HG03571 (cell line): Measurements from ENCODE around the gene RFC5.
"Not testable (repeated sequence)": the region's sequence is repeated elsewhere in the genome, so short reads cannot be mapped to it uniquely, and the experiment has no call there.

Experiments used
- ATAC-seq: cut with Tn5 transposase; IDR thresholded peaks from one replicate; pipeline ENCODE4 v1.9.1; 2021; ENCODE audit not compliant: unreplicated experiment

The RFC5 gene, protein sequence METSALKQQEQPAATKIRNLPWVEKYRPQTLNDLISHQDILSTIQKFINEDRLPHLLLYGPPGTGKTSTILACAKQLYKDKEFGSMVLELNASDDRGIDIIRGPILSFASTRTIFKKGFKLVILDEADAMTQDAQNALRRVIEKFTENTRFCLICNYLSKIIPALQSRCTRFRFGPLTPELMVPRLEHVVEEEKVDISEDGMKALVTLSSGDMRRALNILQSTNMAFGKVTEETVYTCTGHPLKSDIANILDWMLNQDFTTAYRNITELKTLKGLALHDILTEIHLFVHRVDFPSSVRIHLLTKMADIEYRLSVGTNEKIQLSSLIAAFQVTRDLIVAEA

DNA sequence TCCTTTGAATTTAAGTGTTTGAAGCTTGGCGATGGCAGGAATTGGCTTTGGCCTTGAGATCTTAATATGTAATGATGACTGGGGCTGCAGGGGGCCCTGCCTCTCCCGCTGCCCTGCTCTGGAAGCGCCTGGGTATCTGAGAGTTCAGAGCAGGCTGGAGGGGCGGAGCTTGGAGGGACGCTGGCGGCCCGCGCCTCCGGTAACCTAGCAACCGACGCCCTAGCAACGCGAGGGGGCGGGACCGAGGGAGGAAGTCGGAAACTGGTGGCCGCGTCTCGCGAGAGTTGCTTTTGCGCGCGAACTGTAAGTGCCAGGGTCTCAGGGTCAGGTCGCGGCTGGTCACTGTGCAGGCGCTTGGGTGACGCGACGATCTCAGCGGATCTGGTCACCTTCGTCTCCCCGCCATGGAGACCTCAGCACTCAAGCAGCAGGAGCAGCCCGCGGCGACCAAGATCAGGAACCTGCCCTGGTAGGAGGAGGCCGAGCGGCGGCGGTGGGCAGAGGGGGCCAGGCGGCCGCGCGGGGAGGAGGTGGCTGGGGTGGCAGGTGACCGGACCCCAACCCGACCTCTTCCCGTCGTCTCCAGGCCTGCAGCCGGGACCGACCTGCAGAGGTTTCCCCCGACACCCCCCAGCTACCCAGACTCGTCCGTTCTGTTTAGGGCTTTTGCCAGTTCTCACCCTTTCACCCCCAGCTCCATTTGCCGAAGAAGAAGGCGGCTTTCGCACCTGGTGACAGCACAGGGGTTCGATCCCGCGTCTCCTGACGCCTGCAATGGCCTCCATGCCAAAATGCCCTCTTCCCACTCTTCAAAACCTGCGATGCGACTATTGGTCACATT is at the start of gene RFC5:
RFC5 (plus strand) TSS at position 280 of the 841 bp plus-strand sequence; CDS start at position 405, 125 bp downstream.
- peak; percentile 98 for ATAC-seq

DNA sequence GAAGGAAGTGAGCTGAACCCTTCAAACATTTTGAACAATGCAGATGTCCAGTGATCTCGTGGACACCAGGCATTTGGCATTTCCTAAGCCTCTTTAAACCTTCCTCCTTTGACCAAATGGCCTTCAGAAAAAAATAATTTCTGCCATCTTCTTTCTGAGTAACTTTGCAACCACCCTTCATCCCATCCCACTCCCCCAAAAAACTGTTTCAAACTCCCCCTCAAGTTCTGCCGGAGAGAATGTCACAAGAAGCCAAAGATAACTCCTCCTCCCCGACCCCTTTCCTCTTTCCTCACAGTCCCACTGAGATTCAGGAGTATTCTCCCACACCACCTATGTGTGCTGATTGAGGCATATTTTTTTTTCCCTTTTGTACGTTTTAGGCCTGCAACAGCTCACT is 49.5 kb upstream of the RFC5 start:
- ATAC-seq, result no peak

DNA sequence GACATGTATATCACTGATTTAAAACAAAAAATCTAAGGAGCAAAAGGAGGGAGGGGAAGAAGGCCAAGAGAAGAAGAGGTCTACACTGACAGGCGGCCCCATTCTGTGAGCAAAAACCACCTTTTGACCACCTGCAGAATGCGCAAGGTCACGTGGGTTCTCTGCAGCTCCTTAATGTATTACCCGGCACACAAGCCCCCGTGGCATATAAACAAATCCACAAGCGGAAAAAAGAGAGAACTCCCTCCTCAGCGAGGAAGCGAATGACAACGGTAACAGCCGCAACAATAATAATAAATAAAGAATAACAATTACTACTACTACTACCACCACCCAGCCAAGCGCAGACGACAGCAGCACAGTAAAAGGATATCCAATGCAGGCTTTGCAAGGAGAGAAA is 49.0 kb upstream of the RFC5 start:
- ATAC-seq, result no peak

DNA sequence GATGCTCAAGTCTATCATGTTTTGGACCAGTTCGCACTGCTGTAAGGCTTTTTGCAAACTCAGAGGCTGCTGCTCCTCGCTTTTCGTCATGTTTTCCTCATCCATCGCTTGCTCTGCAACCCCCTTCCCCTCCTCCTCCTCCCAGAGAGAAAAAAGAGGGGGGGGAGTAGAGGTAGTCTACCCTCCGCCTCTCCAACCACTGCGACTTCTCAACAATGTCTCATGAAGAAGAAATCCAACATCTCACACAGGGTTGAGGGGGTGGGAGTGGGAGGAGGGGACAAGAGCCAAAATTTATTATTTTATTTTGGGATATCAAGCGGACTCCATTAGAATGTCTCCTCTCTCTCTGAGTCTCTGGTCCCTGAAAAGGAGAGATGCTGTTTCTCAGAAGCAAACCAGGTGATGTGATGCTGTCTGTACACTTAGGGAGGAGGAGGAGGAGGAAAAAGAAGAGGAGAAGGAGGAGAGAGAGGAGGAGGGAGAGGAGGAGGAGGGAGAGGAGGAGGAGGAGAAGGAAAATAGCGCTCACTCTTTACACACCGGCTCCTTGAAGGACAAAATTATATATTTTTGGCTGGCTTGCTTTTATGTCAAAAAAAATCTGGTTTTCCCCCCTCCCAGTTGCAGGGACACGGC is 48.2 kb upstream of the RFC5 start:
- no peak for ATAC-seq

DNA sequence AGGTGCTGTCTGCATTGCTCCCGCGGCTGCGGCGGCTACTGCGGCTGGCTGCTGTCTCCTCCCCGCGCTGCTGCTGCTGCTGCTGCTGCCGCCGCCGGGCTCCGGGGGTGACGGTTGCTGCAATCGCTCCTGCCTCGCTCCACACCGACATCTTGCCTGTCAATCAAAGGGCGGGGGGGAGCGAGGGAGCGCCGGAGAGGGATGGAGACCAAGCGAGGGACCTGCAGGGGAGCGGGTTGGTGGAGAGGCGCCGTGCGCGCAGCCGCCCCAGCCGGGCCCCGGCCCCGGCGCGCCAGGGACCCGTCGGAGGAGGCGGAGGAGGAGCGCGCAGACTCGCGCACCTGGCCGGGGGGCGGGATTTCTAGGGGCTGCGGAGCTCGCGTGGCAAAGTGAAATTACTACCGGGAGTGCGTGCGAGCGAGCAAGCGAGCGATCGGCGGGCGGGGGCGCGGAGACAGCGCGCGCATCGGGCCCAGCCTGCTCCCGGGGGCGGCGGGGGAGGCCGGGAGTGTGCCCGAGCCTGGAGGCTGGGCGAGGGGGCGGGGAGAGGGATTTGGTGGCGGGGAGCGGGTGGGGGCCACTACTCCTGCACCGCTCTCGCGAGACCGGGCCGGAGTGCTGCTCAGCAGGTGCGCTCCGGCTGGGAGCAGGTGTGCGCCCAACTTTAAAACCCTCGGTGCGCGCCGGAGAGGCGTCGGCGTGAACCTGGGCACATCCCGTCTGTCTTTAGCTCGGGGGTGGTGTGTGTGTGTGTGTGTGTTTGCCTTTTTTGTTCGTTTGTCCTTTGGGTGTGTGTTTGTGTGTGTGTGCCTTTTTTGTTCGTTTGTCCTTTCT is 47.5 kb upstream of the RFC5 start, which contains the start of gene KSR2:
KSR2 (minus strand) TSS at position 165 of the 834 bp plus-strand sequence. CDS start 735 bp downstream, outside the sequence.
- peak; percentile 75 for ATAC-seq

DNA sequence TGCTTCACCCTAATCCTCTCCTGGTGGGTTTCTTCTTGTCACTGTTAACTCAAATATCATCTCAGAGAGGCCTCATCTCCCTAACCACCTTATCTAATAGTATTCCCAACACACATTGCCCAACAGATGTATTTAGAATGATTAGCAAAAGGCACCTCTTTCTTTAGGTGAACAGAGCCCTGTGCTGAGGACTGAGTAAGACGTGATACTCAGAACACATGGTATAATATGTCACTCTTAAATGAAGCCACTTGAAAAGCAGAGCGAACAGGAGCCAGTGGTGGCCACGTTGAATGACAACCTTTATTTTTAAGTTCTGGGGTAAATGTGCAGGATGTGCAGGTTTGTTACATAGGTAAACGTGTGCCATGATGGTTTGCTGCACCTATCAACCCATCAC is 46.2 kb upstream of the RFC5 start:
- ATAC-seq, result no peak

DNA sequence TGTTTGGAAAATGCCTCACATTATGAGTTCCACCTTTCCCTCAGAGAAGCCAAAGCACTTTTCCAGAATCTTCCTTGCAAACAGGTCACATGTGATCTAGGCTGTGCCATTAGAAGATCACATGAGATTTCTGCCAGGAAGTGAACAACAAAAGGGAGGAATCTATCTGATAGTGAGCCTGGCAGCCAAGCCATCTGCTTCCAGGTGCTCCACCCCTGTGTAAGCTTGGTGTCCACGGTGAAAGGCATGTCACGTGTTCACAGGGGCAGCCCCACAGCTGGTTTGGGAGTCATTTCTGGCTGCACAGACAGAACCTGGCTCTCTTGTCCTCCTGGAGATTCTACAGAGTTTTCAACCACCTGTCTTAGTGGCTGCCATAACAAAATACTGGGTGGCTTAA is 44.2 kb upstream of the RFC5 start:
- ATAC-seq, result no peak

DNA sequence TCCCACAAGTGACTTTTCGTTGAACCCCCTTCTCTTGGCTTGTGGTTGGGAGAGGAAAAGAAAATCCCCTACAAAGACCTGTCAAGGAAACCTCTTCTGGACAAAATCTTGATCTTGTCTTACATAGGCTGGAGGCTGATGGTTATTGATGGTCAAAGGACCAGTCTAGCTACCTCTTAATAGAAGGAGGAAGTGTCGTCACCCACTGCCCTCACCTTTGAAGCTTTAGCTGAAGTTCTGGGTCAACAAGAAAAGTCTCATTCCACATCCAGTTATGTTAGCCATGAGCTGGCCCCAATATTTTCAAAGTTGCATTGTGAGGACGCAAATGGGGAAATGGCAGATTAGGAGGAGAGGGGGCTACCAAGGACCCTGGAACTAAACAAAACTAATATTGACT is 41.5 kb upstream of the RFC5 start:
- no peak for ATAC-seq

DNA sequence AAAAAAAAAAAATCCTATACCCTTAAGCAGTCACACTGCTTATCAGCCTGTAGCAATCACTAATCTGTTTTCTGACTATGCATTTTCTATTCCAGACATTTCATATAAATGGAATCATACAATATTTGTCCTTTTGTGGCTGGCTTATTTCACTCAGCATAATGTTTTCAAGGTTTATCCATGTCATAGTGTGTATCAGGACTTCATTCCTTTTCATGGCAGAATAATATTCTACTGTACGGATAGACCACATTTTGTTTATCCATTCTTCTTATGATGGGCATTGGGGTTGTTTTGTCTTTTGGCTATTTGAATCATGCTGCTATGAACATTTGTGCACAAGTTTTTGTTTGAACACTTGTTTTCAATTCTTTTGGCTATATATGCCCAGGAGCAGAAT is 39.1 kb upstream of the RFC5 start:
- ATAC-seq, result no peak

DNA sequence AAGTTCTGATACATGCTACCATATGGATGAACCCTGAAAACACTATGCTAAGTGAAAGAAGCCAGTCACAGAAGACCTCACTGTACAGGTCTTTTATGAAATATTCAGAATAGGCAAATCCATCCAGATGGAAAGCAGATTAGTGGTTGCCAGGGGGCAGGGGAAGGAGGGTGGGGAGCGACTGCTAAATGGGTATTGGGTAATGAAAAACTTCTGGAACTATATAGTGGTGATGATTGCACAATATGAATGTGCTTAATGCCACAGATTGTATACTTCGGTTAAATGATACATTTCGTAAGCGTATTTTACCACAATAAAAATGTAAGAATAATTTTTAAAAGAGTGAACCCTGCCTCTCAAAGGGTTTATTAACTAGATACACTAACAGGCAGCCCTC is 35.9 kb upstream of the RFC5 start:
- no peak for ATAC-seq

DNA sequence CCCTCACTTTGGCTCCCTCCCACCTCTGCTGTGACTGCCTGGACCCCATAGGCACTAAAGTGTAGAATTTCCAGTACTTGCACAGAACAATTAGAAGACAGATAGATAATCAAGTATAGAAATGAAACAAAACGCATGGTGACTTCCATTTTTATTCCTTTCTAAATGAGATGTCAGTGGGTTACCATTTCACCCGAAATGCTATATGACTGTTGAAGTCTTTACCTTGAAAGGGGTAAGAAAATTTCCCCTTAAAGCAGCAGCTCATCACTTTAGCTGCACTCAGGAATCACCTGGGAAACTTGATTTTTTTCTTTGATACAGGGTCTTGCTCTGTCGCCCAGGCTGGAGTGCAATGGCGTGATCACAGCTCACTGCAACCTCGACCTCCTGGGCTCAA is 35.2 kb upstream of the RFC5 start:
- ATAC-seq, result no peak

DNA sequence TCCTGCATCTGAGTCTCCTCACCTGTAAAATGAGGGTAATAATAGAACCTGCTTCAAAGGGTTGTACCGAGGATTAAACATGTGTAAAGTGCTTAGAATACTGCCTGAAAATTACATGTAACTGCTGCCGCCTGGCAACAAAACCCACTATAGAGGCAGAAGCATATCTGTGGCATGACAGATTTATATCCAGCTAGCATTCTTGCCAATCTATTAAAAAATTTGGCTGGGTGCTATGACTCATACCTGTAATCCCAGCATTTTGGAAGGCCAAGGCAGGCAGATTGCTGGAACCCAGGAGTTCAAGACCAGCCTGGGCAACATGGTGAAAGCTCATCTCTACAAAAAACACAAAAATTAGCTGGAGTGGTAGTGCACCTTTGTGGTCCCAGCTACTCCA is 31.3 kb upstream of the RFC5 start:
- ATAC-seq, result no peak

DNA sequence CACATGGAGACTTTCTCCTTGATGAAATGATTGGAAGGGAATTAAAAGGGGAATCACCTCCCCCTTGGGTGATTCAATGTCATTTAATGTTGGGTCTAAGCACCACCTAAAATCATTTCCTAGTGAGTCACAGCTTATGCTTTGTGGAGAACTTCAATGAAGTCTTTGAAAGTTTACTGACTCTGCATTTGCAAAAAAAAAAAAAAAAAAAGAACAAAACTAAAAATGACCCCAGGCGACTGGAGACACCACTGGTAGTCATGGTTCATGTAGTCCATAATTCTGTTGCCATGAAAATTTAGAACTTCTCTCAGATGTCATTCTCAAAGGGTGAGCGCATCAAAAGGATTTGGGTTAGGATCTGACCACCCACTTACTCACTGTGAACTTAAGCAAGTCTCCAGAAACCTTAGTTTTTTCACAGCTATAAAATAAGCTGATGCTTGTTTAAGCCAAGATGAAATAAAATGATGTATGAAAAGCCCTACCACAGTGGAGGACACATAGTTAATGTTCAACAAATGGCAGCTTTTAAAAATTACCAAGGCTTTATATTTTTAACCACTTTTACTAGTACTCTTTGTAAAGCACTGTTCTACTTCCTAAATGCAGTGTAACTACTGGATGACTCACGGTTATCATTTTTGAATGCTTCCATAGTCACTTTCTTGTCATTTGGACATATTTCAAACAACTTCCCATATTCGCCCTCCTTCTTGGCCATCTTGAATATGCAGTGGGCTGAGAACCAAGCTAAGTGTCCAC is 29.6 kb upstream of the RFC5 start:
- no peak for ATAC-seq

DNA sequence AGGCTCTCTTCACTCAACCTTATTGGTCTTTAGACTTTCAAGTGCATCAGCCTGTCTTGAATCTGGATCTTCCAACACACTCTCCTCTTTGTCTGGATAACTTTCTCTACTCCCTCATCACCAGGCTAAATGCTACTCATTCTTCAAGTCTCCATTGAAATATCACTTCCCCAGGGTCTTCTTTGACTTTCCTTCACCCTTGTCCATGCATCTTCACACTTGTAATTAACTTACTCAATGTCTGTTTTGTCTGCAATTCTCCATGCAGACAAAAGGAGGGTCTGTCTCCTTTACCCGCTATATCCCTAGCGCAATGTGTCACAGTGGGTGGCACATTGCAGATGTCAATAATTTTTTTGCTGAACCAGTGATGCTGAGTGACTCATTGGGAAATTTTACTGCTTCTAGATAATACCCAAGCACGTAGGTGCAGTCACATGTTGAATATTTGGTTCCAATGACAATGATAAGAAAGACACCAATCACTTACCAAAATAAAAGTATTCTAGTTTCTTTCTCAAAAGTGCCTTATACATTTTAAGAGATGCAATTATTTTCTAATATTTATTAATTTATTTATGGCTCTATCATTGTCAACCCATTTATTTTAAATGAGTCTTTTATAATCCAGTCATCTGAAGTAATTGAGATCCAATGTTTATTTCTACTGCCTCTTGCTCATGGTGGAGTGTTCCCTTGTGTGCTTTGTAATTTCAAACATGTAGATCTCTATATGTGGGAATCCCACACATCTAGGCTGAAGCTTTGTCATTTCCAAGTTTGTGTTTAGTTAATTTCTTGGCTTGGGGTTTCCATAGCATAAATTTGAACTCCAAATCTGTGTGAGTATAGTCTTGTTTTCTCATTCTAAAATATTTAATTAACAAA is 21.7 kb upstream of the RFC5 start:
- ATAC-seq, result no peak

DNA sequence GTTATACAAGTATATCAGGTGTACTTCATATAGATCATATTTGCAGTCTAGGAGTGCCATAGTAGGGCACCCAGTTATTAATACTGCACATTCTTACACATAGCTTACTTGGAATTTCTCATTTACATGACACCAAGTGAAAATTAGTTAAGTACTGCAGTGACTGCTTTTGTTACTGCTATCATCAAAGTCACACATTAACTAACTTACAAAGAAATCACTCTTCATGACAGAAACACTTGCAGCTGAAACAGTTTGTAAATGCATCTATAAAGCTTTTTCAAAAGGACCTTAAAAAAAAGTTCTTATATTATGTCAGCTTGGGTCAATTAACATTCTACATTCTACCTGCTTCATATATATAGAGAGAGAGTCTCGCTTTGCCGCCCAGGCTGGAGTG is 17.8 kb upstream of the RFC5 start:
- ATAC-seq, result no peak

DNA sequence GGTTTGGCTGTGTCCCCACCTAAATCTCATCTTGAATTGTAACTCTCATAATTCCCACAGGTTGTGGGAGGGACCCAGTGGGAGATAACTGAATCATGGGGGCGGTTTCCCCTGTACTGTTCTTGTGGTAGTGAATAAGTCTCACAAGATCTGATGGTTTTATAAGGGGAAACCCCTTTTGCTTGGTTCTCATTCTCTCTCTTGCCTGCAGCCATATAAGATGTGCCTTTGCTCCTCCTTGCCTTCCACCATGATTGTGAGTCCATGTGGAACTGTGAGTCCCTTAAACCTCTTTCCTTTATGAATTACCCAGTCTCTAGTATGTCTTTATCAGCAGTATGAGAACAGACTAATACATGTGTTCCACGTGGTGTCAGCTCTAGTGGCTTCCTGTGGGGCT is 16.7 kb upstream of the RFC5 start:
- ATAC-seq, result not testable (repeated sequence)

DNA sequence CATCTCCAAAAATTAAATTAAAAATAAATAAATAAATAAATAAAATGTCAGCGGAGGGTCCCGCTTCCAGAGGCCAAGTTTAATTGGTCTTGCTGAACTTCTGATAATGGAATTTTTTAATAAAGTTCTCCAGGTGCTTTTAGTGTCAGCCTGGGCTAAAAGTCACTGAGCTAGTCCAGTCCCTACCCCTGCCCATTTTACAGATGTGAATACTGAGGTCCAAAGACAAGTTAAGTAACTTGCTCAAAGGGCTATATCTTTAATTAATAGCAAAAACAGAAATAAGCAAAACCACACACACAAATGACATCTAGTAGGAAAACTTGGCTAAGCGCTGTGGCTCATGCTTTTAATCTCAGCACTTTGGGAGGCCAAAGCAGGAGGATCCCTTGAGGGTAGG is 5.6 kb upstream of the RFC5 start:
- no peak for ATAC-seq

DNA sequence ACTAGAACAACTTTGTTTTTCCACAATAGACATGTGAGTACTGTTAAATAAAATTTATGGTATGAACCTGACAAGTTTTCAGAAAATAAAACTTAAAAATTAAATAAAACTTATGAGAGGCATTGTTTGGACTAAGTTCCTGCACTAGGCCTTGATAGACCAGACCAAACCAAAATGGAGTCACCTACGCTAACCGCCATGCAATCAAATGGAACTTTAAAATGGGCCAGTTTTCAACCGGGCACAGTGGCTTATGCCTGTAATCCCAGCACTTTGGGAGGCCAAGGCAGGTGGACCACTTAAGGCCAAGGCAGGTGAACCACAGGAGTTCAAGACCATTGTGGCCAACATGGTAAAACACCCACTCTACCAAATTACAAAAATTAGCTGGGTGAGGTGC is 5.1 kb upstream of the RFC5 start:
- ATAC-seq, result no peak

DNA sequence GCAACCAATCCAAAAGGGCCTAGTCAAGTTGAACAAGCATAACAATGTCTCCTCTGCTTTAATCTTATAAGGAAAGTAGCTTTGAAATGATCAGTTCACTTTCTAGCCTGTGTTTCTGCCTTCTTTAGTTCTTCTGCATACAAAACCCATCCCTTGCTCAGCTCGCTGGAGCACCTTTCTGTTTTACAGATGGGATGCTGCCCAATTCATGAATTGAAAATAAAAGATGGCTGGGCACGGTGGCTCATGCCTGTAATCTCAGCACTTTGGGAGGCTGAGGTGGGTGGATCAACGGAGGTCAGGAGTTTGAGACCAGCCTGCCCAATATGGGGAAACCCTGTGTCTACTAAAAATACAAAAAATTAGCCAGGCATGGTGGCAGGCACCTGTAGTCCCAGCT is 4.5 kb upstream of the RFC5 start:
- ATAC-seq, result no peak
